Measurements from ENCODE around the gene EML5.

DNA sequence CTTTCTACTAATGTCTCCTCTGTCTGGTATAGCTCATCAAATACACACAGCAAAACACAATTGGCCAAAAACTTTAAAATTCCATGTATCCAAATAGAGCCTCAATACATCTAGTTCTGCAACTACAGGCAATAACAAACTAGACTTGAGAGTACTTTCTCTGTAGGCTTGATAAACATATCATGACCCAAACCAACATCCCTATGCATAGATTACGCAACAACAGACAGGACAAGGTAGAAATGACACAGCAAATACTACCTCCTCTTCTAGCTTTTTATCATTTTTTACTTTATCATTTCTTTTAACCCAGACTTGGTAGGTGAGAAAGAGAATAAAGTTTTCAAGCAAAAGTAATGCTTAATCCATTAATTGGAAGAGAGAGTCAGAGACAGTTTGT lies 41.8 kb downstream of the EML5 start:
- TF ChIP-seq EZH2phosphoT487 (IDR thresholded peaks at IDR 0.05; ENCODE audit: borderline replicate concordance, low read length) (no peak), EZH2 (IDR thresholded peaks at IDR 0.05; ENCODE audit: low read length, unreplicated experiment) (no peak)
- TF ChIP-seq, protein P1, sequence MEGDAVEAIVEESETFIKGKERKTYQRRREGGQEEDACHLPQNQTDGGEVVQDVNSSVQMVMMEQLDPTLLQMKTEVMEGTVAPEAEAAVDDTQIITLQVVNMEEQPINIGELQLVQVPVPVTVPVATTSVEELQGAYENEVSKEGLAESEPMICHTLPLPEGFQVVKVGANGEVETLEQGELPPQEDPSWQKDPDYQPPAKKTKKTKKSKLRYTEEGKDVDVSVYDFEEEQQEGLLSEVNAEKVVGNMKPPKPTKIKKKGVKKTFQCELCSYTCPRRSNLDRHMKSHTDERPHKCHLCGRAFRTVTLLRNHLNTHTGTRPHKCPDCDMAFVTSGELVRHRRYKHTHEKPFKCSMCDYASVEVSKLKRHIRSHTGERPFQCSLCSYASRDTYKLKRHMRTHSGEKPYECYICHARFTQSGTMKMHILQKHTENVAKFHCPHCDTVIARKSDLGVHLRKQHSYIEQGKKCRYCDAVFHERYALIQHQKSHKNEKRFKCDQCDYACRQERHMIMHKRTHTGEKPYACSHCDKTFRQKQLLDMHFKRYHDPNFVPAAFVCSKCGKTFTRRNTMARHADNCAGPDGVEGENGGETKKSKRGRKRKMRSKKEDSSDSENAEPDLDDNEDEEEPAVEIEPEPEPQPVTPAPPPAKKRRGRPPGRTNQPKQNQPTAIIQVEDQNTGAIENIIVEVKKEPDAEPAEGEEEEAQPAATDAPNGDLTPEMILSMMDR (conservative IDR thresholded peaks at IDR 0.05; ENCODE audit: low read depth, low read length), result no peak
